ENCODE data around the gene ARID1A. TPM values are rescaled to one million over a fixed set of nuclear protein-coding genes. Genes with fewer than 3 reads are reported as not detected.
"Not testable (repeated sequence)": the region's sequence is repeated elsewhere in the genome, so short reads cannot be mapped to it uniquely, and the experiment has no call there.

The ARID1A gene
- 28.4 TPM for total RNA-seq (ENCODE audit: insufficient read depth, low replicate concordance)

DNA sequence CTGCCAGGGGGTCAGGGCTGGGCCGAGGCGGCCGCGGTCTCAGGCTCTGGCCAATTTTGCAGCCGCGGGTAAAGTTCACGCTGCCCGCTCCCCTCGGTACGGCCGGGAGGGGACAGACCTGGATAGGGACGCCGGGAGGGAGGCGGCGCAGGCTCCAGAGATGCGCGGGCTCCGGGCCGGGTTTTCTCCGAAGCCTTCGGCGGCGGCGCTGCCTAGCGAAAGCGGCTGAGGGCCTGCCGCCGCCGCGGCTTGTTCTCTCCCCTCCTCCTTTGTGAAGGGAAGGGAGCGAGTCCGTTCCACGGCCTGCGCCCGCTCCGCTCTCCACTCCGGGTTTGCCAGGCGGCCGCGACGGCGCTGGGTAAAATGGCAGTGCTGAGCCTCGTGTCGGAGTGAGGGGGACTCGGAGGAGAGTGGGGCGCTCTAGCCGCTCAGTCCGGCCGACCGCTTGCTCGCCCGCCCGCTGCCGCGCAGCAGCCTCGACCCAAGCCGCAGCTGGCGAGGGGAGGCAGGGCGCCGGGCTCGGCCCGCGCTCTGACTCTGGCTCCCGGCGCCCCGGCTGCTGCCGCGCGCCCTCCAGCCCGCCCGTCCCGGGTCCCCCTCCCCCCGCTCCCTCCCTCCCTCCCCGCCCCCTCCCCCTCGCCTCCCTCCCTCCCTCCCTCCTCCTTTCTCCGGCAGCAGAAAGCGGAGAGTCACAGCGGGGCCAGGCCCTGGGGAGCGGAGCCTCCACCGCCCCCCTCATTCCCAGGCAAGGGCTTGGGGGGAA is at the start of gene ARID1A:
Gene ARID1A, plus strand, starts transcription at position 660 of the 763 bp plus-strand sequence. CDS start 389 bp downstream, outside the sequence.
- peak; percentile 98 for DNase-seq (ENCODE audit: low spot score)

DNA sequence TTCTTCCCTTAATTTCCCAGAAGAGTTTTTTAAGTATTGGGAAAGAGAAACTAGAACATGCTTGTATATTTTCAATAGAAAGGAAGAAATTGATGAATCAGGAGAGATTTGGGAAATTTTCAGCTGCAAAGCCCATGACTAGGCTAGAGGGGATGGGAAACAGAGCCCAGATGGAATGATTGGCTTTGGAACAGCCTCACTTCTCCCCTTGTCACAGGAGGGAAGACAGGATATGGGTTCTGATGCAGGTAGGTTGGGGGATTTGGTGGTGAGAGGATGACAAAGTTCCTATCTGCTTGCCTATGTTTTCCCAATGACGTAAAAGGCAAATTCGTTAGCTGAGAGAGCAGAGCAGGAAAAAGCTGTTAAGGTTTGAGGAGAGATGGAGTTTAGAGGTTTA is 31.0 kb upstream of the ARID1A start:
- no peak for DNase-seq (ENCODE audit: low spot score)

DNA sequence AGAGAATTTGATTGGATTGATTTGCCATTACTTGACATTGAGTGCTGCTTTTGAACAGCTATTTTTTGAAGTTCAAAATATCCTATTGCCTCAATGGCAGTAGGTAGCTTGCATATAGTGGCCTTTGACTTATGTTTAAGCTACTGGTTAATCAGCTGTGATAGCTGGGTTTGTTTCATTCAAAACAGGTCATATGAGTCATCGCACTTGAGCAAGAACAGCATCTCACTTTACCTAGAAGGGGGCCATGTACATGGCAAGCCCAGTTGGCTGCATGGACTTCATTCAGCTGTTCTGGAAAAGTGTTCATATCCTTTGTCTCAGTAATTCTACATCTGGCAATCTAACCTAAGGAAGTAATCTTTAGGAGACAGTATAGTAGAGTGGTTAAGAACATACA is 29.0 kb upstream of the ARID1A start:
- DNase-seq (ENCODE audit: low spot score), result no peak

DNA sequence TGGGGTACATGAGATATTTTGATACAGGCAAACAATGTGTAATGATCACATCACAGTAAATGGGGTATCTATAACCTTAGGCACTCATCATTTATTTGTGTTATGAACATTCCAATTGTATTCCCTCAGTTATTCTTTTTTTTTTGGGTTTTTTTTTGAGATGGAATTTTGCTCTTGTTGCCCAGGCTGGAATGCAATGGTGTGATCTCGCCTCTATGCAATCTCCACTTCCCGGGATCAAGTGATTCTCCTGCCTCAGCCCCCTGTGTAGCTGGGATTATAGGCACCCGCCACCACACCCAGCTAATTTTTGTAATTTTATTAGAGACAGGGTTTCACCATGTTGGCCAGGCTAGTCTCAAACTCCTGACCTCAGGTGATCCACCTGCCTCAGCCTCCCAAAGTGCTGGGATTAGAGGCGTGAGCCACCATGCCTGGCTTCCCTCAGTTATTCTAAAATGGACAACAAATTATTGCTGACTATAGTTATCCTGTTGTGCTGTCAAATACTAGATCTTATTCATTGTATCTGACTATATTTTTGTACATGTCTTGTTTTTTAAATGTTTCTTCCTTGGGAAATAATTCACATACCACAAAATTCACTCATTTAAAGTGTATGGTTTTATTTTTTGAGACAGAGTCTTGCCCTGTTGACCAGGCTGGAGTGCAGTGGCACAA is 27.6 kb upstream of the ARID1A start:
- not testable (repeated sequence) for DNase-seq (ENCODE audit: low spot score)

DNA sequence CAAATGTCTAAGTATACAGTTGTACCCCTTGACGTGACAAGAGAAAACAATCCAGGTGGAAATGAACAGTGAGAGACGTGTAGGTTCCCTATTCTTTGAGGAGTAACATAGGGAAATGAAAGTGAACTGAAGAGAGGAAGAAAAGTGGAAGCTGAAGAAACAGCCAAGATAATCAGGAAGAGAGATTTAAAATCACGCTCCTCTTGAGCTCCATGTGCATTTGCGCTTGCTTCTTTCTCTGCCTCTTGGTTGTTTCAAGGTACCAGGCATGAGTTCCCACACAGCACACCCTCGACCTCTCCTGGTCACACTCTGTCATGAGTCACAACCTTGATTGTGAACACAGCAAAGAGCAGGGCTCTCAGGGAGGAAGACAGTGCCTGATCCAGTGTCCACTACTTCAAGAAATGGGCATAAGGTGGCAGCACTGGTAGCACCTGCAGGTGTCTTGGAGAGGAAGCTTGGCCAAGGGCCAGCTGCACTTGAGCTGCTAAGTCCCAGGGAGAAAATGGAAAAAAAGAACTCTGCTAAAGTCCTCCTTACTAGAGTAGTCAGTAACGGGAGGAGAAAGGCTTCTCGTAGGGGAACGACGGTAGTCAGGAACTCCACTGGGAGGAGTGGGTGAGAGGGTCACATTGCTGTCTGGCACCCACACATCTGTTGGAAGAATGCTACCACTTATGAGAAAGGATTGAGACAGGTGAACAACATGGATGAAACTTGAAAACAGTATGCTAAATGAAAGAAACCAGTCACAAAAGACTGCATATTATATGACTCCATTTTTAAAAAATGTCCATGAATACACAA is 18.3 kb upstream of the ARID1A start:
- DNase-seq (ENCODE audit: low spot score), result peak; percentile 71

GRCh38 chr1:26684763-26685508 is 10.9 kb upstream of the ARID1A start:
- no peak for DNase-seq (ENCODE audit: low spot score)

GRCh38 chr1:26686795-26687194 is 9.0 kb upstream of the ARID1A start:
- DNase-seq (ENCODE audit: low spot score), result peak; percentile 46

GRCh38 chr1:26689504-26689903 is 6.3 kb upstream of the ARID1A start:
- DNase-seq (ENCODE audit: low spot score), result no peak

DNA sequence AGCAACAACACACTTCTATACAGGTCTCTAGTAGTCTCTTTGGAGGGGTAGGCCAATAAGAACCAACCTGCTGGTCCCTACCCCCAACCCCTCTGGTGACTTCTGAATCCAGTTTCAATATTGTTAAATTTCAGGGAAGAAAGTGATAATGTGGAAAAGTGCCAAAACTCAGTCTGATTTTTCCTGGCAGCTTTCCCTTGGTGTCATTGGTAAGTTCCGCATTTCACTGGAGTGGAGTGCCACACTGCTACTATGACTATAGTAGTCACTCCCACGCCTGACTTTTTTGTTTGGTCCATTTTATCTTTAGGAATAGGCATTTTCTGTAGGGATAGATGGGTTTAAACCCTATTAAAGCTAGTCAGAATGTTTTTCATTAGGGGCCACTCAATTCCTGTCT is 5.7 kb upstream of the ARID1A start:
- no peak for DNase-seq (ENCODE audit: low spot score)

DNA sequence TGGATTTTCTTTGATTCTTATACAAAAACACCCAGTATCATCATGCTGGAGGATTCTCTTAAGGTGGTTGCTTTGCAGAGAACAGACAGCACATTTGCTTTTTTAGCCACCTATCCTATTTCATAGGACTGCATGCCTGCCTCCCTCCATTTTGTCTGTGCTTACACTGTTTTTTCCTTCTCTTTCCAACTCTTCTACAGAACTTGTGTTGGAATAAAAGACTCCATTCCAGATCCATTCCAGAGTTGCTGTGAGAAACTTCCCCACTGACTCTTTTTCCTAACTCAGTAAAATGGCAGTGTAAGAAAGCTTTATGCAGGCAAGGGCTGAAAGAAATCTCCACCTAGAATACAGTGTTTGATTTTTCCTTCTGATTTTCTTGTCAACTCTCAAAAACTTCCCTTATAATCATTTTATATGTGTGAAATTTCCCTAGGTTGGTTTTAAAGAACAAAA is 5.2 kb upstream of the ARID1A start:
- DNase-seq (ENCODE audit: low spot score), result peak; percentile 48

- peak; percentile 98 for DNase-seq (ENCODE audit: low spot score)
Observed at GRCh38 chr1:26692211-26692792, 3.5 kb upstream of the ARID1A start.

DNA sequence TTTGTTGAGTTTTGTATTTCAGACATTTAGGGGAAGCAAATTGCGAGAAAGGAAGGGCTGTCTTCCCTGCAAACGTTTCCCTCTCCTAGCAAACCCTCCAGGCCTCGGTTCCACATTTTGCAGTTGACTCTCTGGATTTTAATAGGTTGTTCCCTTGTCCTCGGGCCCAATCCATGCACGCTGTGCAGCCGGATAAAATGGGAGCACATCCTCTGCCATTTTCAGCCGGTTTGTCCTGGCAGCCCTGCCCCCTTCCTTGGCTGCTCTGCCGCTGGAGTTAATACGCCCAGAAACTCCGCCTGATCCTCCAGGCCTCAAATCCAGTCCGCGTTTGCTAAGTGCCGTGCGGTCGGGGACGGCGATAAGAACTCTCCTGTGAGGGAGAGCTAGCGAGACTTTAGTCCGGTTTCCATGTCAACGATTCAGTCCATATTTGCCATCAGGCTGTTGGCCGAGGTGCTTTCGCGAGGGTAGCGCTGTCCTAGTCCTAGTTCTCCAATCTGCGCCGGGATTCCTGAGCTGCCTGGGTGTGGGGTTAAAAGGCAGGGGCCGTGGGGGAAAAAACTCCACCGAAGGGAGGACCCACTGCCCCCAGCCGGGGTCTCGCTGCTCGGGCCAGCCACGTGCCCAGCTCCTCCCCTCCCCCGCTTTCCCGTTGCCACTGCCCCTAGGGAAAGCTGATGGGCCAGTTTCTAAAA is 2.9 kb upstream of the ARID1A start:
- DNase-seq (ENCODE audit: low spot score), result peak; percentile 100

DNA sequence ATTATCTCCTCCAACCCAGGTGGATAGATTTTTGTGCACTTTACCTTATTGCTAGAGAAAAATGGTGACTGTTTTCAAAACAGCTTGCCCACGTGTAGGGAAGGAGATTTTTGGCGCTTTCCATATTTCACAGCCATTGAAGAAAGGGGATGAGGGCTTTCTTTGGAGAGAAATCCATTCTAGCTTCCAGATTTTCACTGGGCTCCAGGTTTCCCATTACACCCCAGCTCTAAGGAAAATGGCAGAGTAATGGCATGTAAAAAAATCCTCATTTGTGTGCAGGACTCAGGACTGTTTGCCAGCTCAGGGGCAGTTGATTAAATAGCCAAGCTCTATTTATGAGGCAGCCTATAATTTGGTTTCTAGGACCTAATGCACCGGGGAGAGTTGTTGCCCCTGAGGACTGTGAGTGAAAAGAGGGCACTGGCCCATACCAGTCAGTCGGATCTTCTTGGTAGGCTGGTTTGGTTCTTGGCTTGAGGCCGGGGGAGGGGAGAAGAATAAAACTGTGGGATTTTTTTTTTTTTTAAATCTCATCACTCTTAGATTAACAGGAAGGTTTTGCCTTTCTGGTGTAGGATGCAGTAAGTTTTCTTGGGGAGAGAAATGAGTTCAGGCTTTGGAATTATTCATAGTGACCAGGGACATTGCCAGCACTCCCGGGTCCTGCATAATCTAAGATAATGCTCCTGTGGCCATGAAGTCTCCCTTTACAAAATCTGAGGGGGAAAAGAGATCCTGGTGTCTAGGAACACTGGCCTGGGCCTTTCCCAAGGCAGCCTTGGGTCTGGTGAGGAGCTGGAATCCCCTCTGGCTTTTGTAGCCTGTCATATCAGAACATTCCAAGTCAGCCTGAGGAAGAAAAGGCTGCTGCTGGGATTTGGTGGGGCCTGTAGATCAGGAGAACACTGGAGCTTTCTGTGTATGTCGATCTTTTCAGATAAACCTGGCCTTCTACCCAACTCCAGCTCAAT is 1.9 kb upstream of the ARID1A start:
- peak; percentile 90 for DNase-seq (ENCODE audit: low spot score)

DNA sequence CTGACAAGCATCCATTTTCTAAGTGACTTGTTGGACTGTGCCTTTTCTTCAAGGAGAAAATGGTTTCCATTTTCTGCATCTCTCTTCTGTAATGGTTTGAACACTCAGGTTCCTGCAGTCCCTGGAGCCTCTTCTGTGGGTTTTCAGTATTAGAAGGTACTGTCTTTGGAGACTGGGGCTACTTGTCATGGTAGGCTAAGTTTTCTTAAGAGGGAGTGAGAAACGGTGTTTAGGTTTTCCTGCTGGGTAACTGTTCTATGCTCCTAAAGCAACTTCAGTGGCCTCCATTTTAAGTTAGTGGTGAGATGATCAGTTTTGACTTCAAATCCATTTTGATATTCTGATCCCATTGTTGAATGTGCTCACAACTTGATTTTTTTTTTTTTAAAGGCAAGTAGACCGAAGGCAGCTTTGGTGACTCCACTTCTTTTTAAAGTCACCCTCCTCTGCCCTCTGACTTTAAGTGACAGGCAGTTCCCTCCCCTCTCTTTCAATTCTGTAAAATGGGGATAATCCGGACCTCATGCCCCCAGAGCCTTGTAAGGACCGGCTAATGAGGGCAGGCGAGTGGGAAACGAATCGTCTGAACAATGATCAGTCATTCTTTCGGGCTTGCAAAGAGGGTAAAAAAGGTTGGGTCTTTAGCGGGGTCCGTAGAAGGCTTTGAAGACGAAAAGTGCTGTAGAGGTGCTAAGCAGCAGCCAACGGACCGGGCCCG is 1.0 kb upstream of the ARID1A start:
- no peak for DNase-seq (ENCODE audit: low spot score)

- DNase-seq (ENCODE audit: low spot score), result no peak
Observed at GRCh38 chr1:26696119-26696653, 371 bp downstream of the ARID1A start.

GRCh38 chr1:26696654-26697430 is 1.0 kb downstream of the ARID1A start:
- no peak for DNase-seq (ENCODE audit: low spot score)

GRCh38 chr1:26697431-26697977 is 1.7 kb downstream of the ARID1A start:
- DNase-seq (ENCODE audit: low spot score), result no peak

Measured in umbilical cord (tissue), 2 donors.